ENCODE measurements around the gene SLC6A11. TPM values are rescaled to one million over a fixed set of nuclear protein-coding genes. Genes with fewer than 3 reads are reported as not detected.

The SLC6A11 gene
- total and polyA plus RNA-seq, 4 donors = 0.02 to 0.09 TPM; not detected in 2

DNA sequence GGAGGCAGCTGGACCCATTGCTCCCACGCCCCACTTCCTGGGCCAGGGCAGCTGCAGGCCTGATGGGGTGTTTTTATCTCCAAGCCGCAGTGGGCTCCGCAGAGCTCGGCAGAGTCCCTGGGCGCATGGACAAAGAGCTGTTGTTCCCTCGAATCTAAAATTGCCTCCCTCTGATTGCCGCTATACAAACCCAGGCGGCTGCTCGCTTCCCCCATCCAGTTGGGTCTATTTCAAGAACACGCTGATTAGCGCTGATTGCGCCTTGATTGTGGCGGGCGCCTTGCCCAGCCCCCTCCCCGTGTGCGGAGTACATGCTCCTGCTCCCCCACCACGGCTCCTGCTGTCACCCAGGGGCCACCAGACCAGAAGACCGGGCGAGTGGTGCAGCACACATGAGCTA lies 133.2 kb downstream of the SLC6A11 start:
- Histone ChIP-seq H3K4me3 (no peak overlapping the region), H3K9me3 (ENCODE audit: control insufficient read depth in 4 of 4, insufficient read depth in 3 of 4, low read length in 3 of 4) (no peaks in the 10 kb centered on the region), H3K9ac (ENCODE audit: insufficient read depth in 1 of 2, low read length in 2 of 2) (no peak overlapping the region), H3K27ac (ENCODE audit: low read depth in 1 of 2, low read length in 1 of 2) (no peak overlapping the region), H3K4me1 (ENCODE audit: control insufficient read depth in 5 of 5, insufficient read depth in 5 of 5, low read length in 5 of 5) (no peaks in the 10 kb centered on the region), H3K36me3 (ENCODE audit: control insufficient read depth in 4 of 4, insufficient read depth in 4 of 4, low read length in 4 of 4) (no peaks in the 10 kb centered on the region), H3K27me3 (ENCODE audit: control insufficient read depth in 3 of 3, insufficient read depth in 3 of 3, low read length in 2 of 3) (peaks cover 0 to 6% (median 0%) of the 10 kb centered on the region in 3 donors)
- DNase-seq = no peak
- no peak for ATAC-seq (ENCODE audit: insufficient read depth, low FRiP score)
- TF ChIP-seq, protein P1, sequence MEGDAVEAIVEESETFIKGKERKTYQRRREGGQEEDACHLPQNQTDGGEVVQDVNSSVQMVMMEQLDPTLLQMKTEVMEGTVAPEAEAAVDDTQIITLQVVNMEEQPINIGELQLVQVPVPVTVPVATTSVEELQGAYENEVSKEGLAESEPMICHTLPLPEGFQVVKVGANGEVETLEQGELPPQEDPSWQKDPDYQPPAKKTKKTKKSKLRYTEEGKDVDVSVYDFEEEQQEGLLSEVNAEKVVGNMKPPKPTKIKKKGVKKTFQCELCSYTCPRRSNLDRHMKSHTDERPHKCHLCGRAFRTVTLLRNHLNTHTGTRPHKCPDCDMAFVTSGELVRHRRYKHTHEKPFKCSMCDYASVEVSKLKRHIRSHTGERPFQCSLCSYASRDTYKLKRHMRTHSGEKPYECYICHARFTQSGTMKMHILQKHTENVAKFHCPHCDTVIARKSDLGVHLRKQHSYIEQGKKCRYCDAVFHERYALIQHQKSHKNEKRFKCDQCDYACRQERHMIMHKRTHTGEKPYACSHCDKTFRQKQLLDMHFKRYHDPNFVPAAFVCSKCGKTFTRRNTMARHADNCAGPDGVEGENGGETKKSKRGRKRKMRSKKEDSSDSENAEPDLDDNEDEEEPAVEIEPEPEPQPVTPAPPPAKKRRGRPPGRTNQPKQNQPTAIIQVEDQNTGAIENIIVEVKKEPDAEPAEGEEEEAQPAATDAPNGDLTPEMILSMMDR (IDR thresholded peaks at IDR 0.05; ENCODE audit: control extremely low read depth, extremely low read depth) = no peak
- WGBS, 2 donors = 83 to 86% methylated on average over 19 of the region's 19 CpGs

DNA sequence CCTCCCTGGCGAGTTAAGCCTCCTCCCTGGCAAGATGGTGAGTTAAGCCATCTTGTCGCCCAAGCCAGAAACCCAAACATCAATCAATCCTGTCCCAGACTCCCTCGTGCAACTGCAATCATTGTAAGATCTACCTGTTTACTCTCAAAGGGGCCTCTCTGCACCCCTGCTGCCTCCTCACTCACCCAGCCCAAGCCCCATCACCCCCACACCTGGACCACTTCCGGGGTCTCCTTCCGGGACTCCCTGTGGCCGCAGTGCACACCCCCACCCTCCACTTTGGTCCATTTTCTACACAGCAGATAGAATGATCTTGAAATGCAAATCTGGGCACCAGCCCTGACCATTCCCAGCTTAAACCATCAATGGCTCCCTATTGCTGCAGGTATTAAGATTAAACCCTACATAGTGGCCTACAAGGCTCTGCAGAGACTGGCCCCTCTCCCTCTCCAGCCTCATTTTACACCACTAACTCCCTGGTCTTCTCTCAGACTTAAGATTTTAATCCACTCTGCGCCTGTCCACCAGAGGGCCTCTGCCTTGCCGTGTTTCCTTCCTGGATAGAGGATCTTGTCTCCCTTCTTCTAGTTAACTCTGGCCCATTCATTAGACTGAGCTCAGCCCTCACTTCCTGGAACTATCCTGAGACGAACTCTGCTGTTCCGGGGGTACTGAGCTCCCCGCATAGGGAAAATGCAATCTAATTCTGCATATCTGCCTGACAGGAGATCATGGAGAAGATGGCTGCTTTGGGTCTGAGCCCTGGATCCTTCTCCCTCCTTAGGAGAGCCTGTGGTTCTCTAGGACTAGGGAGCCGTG lies 134.7 kb downstream of the SLC6A11 start:
- no peaks in the 10 kb centered on the region for H3K36me3 ChIP-seq (ENCODE audit: control insufficient read depth in 4 of 4, insufficient read depth in 4 of 4, low read length in 4 of 4)
- DNase-seq (peak in 2 of 3 donors; percentile 16 to 47), ATAC-seq (ENCODE audit: insufficient read depth, low FRiP score) (peak; percentile 44)
- H3K4me3 ChIP-seq = no peak overlapping the region
- peaks cover 0 to 3% (median 0%) of the 10 kb centered on the region in 4 donors for H3K9me3 ChIP-seq (ENCODE audit: control insufficient read depth in 4 of 4, insufficient read depth in 3 of 4, low read length in 3 of 4)
- peaks cover 0 to 11% (median 0%) of the 10 kb centered on the region in 3 donors for H3K27me3 ChIP-seq (ENCODE audit: control insufficient read depth in 3 of 3, insufficient read depth in 3 of 3, low read length in 2 of 3)
- no peak overlapping the region for H3K27ac ChIP-seq (ENCODE audit: low read depth in 1 of 2, low read length in 1 of 2)
- no peaks in the 10 kb centered on the region for H3K4me1 ChIP-seq (ENCODE audit: control insufficient read depth in 5 of 5, insufficient read depth in 5 of 5, low read length in 5 of 5)
- TF ChIP-seq, protein P1 (IDR thresholded peaks at IDR 0.05; ENCODE audit: control extremely low read depth, extremely low read depth) = peak; percentile 22
- WGBS, 2 donors = 51 to 57% methylated on average over 12 of the region's 12 CpGs
- H3K9ac ChIP-seq (ENCODE audit: insufficient read depth in 1 of 2, low read length in 2 of 2) = no peak overlapping the region

DNA sequence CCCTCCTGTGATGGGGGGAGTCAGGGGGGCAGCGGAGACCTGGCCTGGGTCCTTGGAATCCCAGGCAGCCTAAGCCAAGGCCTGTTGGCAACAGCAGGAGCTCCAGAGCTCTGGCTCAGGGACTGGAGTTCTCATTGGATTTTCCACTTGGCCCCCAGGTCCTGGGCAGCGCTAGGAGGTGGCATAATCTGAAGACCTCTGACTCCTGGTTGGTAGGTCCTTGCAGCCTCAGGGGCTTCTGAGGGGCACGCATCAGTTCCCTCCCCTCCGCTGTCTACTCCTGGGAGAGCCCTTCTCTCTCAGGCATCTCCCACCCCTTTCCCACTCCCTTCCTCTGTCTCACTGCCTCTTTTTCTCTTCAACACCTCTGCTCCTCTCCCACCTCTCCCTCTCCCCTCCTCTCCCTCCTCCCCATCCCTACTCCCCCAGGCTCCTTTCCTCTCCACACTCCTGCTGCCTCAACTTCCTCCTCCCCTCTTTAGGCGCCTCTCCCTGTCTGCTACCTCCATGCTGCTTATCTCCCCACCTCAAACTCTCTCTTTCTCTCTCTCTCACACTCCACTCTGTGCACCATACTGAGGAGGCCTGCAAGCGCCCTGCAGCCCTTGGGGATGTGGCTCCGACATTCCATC lies 135.4 kb downstream of the SLC6A11 start:
- H3K9ac ChIP-seq (ENCODE audit: insufficient read depth in 1 of 2, low read length in 2 of 2) = no peak overlapping the region

More for the DNA sequence above, 135.4 kb downstream of the SLC6A11 start:
- H3K36me3 ChIP-seq (ENCODE audit: control insufficient read depth in 4 of 4, insufficient read depth in 4 of 4, low read length in 4 of 4) = no peaks in the 10 kb centered on the region
- H3K27ac ChIP-seq (ENCODE audit: low read depth in 1 of 2, low read length in 1 of 2) = no peak overlapping the region
- no peak overlapping the region for H3K4me3 ChIP-seq
- TF ChIP-seq, protein P1 (IDR thresholded peaks at IDR 0.05; ENCODE audit: control extremely low read depth, extremely low read depth) = no peak
- H3K4me1 ChIP-seq (ENCODE audit: control insufficient read depth in 5 of 5, insufficient read depth in 5 of 5, low read length in 5 of 5) = peaks cover 0 to 6% (median 0%) of the 10 kb centered on the region in 5 donors
- peaks cover 0 to 3% (median 0%) of the 10 kb centered on the region in 4 donors for H3K9me3 ChIP-seq (ENCODE audit: control insufficient read depth in 4 of 4, insufficient read depth in 3 of 4, low read length in 3 of 4)
- H3K27me3 ChIP-seq (ENCODE audit: control insufficient read depth in 3 of 3, insufficient read depth in 3 of 3, low read length in 2 of 3) = peaks cover 0 to 8% (median 0%) of the 10 kb centered on the region in 3 donors
- no peak for ATAC-seq (ENCODE audit: insufficient read depth, low FRiP score)
- WGBS, 2 donors = 80 to 82% methylated on average over 6 to 7 of the region's 7 CpGs
- DNase-seq = no peak

All from lung (tissue), 12 donors.